HG03175 (cell line): ENCODE data around the gene MACROD1.

ENCODE experiments used
- ATAC-seq: cut with Tn5 transposase; IDR thresholded peaks from one replicate; pipeline ENCODE4 v1.9.1; 2021; ENCODE audit warnings: mild to moderate bottlenecking, moderate library complexity; ENCODE audit not compliant: unreplicated experiment

MACROD1 gene

DNA sequence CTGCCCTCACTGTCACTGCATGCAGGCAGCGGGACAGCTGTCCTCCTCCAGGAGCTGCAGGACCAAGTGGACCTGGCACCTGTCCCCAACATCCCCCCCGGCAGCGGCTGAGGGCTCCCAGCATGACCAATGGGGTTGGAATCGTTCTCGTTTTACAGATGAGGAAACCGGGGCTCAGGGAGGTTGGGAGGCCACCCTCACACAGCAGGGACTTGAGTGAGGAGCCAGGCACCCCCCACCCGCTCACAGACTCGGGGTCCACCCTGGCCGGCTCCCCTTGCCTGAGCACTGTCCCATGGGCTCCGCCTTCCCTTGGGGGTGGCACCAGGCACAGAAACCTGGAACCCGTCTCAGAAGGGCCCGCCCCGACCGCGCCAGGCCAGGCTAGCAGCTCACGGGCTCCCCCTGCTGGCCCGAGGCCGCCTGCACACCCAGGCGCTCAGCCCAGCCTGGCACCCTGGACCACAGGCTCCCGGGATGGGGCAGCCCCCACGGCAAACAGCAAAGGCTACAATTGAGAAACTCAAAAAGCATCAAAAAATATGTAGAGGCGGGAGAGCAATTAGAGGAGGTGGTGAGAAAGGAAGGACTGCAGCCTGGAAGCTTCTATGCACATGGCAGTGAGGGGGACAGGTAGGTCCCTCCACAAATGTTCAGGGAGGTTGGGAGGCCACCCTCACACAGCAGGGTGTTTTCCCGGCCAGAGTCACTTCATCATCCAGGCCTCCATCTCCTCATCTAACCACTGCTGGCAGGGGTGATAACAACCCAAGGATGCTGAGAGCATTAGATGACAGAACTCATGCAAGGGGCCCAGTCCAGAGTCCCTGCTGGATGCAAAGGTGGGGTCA, 12.8 kb downstream of the MACROD1 start:
- no peak for ATAC-seq

DNA sequence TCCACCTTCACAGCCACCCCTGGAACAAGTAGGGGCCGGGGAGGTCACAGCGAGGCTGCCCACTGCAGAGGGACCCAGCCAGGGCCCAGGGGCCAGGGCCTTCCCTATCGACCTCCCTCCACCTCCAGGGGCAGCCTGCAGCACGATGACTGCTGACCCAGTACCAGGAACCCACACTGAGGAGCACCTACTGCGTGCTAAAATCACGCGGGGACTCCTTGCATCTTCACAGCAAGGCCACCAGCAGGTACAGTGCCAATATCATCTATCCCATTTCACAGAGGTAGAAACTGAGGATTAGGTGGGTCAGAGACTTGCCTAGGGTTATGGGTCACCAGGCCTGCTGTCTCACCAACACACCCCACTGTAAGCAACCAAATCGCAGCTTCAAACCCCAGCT, 14.6 kb downstream of the MACROD1 start:
- no peak for ATAC-seq

DNA sequence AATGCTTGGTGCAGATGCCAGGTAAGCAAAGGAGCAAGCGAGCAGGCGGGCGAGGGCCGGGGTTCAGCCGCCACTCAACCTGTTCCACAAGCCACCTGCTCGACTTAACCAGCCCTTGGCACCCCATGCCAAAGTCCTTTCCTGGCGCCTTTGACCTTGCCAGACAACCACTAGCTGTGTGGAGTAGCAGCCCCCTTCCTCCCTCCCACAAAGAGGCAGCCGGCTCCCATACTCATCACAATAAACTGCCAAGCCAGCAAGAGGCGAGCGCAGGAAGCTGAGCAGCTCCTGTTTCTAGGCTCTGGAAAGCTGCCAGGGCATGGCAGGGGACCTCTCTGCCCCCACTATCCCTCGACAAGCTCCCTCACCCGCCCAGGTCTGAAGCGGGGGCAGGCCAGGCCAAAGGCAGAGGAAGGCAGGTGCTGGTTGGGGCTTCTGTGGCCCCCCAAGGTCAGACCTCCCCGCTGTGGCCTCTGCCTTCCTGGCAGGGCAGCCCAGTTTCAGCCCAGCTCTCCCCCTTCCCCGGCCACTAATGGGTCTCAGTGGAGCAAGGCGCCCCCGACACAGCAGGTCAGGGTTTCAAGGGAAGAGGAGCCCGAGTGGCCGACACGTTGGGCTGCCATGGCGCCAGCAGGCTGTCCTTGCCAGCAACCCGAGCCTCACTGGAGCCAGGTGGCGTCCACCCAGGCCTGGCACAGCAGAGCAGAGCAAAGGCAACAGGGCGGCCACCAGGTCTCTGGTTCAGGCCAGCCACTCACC, 15.3 kb downstream of the MACROD1 start:
- no peak for ATAC-seq

DNA sequence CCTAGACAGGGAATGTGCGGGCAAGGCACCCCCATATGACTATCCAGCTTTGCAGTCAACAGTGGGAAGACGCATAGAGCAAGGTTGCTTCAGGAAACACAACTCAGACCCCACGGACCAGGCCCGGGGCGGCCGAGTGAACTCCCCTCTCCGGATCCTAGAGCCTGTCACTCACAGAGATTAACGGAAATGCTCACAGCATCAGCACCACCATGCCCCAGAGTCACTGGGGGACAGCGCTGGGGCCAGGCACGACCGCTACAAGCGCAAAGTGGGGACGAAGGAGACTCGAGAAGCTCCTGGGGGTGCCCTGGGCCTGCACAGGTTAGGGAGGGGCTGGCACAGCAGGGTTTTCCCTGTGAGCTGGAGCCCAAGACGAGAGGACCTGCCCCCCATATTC, 15.9 kb downstream of the MACROD1 start:
- no peak for ATAC-seq

DNA sequence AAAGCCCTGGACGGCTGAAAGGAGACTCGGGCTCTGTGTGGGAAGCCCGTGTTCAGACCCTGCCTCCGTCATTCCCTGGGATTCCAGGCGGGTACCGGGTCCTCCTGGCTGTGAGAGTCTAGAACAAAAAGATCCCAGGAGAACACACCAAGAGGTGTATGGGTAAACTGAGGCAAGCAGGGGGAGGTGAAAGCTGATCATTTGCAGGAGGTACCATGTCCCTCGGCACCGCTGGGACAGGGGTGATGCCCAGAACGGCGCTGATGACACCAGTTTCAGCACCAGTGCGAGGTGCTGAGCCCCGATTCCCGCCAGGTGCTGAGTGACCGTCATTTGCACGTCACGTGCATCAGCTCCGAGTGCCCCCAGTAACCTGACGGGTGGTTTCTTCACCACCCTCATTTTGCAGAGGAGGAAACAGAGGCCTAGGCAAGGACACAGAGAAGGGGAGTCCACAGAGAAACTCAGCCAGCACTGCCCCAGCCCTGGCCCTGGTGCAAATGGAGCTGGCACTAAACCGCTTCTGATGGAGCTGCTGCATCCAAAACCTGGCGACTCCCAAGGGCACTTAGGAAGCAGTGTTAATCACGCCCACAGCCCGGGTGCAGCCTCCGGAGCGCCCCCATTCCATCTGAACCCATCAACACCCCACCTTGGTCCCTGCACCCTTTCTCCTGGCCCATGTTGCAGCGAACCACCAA, 16.8 kb downstream of the MACROD1 start:
- no peak for ATAC-seq

DNA sequence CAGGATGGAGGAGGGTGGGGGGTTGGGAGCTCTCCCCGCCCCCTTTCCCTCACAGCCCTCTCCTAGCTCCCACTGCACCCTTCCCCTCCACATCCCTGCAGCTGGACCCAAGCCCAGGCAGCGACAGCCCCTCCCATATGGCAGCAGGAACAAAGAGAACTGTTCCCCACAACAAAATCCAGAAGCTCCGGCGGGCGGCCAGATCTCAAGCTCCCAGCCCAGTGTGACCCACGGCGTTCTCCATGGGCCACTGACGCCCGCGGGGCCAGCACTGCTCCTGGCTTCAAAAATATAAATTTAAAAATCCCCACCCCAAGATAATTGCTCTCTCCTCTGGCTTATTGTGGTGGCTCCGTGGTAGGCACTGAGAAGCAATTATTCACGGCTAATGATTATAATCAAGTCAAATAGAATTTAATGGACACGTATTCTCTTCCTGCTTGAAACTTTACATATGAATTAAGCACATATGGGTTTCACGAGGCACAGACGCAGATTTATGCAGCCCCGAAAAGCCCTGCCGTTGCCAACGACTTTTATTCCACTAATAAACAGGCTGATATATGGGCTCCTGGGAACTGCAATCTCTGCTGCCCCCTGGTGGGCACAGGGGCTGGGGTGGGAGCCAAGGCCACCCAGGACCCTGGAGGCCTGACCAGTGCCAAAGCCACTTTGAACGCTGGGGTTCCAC, 17.5 kb downstream of the MACROD1 start:
- ATAC-seq = no peak

DNA sequence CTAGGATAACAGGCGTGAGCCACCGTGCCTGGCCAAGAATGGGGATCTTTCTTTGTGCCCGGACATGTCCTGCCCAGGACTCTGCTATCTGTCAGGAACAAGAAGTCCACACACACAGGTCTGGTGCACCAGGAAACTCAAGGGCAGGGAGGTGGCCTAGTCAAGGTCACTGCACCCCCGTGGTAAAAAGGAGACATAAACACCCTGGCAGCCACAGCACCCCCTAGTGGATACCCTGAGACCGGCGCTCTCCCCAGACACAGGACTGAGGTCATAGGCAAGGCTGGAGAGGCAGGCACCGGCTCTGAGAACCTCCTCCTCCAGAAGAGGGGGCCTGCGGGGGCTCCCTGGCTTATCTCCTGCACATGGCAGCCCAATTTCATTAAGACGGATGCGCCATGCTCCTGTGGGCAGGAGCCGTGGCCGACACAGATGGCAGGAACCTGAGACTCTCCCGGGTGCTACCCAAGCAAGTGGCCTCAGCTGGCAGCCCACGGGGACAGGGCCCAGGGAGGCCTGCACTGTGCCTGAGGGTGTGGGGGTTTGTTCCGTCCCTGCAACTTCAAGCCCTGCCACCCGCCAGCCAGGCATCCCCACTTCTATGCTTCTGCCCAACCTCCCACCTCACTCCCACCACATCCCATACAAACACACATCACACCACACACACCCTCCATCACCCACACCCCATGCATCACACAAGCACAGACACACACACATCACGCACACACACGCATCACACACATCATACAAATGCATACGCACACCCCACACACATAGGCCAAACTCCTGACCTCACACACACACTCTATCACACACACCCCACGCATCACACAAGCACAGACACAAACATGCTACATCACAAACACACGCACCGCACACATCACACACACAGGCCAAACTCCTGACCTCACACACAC, 19.6 kb downstream of the MACROD1 start:
- no peak for ATAC-seq

DNA sequence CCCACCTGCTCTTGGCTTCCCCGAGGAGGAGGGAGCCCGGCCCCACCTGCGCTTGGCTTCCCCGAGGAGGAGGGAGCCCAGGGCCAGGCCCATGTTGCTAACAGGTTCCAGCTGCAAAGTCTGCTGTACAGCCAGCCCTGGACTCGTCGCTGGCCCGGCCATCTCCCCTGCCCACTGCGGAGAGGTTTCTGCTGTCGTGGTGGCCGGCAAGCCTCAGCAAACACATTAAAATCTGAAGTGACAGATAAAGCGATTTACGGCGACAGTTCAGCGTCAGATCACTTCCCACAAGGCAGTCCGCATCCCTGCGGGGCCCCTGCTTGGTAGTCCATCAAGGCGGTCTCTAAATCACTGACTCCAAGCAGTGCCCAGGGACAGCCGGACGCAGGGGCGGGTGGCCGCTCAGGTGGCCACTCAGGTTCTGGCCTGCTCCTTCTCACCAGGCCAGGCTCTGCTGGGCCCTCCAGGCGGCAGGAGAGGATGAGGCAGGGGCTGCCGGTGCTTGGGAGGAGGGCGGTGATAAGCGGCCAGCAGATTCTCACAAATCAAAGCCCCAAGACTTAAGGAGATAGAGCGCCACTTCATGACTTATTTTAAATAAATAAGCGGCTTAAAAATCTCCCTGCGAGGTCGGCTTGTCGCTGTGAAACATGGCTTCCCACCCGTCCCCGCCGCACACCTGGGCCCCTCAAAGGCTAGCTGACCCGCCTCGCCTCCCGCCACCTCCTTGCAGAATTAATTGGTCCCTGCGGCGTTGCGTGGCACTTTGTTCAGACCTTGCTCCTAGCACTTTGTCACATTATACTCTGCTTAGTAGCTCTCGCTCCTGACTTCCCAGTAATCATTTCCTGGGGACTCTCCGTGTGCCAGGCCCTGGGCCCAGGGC, 21.1 kb downstream of the MACROD1 start:
- ATAC-seq = no peak

DNA sequence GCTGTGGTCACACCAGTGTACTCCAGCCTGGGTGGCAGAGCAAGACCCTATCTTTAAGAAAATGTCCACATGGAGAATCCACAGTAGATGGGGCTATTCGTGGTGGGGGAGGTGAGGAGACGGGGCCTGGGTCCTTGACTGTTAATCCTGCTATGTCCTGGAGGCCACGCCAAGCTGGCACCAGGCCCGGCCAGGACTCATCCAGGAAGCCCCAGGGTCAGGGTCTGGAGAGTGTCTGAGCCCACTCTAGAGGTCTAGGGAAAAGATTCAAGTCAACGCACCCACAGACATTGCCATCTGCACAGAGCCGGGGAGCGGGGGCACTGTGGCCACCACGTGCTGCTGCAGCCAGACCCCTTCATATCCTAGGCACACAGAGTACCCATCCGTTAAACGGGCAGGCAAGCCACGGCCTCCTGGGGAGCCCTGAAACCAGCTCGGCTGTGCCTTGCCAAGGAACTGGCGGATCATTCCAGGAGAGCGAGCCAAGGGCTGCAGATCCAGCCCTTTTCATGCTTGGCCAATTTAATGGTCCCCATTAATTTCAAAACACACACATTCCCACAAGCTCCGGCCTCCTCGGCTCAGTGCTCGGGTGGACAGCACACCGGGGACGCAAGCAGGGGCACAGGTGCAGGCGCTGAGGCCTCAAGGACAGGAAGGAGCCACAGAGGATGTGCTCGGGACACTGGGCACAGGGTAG, 24.7 kb downstream of the MACROD1 start:
- ATAC-seq = no peak

DNA sequence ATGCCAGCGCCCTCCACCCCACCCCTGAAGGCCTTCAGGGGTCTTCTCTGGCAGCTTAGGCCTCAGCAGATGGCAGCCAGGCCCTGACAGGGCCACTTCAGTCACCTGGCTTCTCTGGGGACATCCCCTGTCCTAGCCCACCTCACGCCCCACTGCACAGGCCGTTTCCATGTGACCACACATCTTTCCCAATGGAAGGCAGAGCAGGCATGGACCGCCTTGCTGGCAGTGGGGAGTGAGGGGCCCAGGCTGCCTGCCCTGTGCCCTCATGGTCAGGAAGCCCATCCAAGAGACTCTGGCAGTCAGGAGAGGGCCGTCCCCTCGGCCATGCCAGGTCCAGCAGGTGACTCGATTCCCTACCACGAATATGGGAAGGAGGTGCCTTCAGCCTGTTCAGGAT, 25.8 kb downstream of the MACROD1 start:
- ATAC-seq = no peak

DNA sequence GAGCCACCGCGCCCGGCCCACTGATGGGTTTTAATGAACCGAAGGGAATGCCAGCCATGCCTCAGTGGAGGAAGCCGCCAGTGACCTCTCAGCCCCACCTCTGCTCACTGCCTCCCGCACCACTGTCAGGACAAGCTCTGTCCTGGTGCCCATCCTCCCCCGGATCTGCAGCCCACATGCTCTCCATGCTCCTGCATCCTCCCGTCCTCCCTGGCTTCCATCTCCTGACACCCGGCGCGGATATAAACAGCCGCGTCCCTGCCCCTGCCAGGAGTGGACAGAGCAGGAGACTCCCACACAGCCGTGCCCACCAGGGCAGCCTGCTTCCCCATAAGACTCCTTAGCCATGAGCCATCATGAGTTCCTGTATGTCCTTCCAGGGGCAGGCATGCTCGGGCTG, 26.9 kb downstream of the MACROD1 start:
- ATAC-seq = no peak

DNA sequence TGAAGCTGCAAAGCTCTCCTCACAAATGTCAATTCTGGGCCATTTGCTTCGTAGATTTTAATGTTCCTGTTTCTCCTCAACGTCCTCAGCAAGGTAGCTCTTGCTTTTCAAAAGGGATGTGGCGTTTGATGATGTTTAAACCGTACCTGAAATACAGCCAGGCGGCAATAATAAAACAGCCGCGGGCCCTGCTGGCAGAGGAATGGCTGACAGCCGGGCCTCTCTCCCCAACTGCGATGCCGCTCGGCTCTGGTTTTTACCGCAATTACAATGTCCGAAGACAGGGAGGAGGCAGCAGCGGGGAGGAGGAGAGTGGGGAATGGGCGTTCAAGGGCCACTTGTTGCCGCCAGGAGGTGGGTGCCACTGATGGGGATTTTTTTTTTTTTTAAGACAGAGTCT, 27.5 kb downstream of the MACROD1 start:
- ATAC-seq = no peak

DNA sequence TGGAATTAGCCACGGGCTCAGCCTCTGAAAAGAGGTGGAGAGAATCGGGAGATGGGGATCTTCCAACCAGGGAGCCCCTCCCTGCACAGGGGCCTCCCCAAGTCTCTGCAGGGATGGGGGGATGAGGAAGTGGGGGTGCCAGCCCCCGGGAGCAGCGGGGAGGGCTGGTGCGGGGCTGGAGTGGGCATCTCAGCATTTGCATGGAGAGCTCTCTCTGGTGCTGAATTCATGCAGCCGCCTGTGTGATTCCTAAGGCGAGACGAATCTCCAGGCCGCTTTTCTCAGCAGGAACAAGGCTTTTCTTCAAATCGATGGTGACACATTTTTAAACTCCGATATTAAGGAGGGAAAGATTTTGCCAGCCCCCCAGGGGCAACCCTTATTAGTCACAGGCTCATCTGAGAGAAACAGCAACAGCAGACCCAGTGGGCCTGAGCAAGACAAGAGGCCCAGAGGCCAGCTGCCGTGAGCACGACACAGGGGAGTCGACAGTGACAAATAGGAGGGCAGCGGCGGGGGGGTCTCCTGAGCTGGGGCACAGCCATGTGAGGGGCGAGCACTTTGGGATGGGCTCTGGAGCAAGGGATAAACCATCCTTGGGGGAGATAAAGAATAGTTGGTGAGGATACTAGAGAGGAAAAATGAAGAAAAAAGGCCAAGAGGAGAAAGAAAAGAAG, 29.0 kb downstream of the MACROD1 start:
- no peak for ATAC-seq

DNA sequence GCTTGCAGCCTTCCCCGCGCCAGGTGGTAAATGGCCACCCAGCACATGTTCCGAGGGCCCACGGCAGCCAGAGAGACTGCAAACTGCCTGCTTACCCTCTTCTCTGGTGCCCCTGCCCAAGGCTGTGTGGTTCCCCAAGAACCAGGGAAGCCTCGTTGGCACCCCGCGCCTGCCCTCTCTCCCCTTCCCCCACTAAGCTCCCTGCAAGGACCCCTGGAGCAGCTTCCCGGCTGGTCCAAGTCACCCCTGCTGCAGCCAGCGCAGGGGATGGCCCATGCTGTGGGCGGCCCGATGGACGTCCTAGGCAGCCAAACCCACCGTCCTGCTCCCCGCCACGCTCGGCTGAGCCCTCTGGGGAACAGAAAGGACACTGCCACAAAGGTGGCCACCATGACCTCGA, 30.2 kb downstream of the MACROD1 start:
- ATAC-seq = no peak

DNA sequence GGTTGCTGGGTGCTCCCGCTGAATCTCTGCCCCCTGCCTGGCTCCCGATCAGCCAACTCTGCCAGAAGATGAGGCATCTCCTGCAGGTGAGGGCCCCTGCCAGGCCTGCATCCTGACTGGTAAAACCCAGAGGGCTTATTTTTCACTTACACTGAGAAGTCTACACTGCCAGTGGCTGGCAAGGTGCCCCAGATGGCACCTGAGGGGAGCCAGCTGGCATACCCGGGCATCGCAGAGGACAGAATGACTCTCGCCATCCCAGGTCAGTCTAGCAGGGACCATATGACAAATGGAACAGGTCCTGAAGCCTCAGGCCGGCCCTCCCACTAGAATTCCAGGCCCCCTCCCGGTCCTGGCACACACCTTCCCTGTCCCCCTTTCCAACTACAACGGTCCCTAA, 30.9 kb downstream of the MACROD1 start:
- no peak for ATAC-seq

DNA sequence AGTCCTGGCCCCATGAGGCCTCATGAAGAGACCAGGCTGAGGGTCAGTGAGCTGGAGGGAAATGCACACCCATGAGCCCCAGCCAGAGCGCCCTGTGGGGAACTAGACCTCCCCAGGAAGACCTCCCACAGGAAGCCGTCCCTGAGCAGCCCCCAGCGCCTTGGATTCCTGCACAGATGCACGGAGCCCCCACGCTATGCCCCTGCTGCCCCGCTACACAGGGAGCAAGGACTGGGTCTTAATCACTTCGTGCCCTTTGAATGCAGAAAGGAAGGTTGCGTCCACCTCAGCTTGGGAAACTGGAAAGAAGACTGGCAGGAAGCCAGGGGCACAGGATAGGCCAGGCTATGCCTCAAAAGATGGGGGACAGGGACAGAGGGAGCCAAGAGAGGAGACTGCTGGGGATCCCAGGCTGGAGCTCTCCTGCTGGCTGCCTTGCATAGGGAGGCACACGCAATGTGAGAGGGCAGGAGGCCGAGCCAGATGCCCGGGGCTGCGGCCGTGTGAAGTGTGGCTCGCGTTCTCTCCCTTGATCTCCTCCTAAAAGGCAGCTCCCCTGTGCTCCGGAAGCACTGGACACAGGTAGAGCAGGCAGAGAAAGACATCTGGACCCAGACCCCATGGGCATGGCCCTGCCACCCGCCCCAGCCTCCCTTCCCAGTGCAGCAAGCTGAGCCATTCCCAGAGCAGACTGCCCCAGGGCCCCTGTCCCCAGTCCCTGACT, 32.8 kb downstream of the MACROD1 start:
- ATAC-seq = no peak

DNA sequence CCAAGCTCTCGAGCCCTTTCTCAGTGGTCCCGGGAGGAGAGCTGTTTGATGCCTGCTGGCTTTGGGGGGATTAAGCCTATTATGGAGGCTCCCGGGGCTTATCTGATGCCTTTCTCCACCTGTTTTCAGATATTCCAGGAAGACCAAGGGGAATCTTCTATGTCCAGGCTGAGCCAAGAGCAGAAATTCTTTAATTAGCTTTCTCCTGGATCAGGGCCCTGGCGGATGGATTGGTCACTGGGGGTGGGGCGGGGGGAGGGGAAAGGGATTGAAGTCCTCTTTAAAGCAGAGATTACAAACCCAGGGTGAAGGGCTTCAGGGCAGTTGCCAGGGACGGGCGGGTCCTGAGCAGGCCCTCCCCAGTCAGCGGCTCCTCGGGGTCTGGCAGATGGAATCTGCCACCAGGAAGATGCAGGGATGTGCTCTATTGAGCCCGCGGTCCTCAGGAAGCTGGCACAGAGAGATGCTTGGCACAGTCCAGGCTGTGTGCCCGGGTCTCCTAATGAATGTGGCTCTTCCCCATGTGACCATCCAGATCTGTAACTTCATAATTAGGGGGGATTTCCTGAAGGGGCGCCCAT, 33.6 kb downstream of the MACROD1 start:
- ATAC-seq = no peak
